ENCODE measurements around the gene LSM14B. TPM values are rescaled to one million over a fixed set of nuclear protein-coding genes. Genes with fewer than 3 reads are reported as not detected.
"Not testable (repeated sequence)": the region's sequence is repeated elsewhere in the genome, so short reads cannot be mapped to it uniquely, and the experiment has no call there.

The LSM14B gene
- total RNA-seq: 10 to 100 TPM; 24.4 to 26.3 TPM
- long read RNA-seq, donor 1, partial matches to known transcripts: 0 of 1 reads
- long read RNA-seq, donor 1, other reads (novel, unspliced or antisense): 0 of 1 reads
- long read RNA-seq, donor 2: 0 reads

- peak; percentile 99 for DNase-seq (ENCODE audit: low spot score)
- intact Hi-C loops (cut with DNase I): loop anchor here (5.0 kb wide), 1 partner anchor 55 kb away; the partner anchor contains the start of gene TAF4 (in 2 of the 2)
These were observed at the start of gene LSM14B for GRCh38 chr20:62121776-62122653. Gene LSM14B, plus strand, starts transcription at chr20:62122475. Its CDS starts 192 bp downstream, at chr20:62122667.

- DNase-seq (ENCODE audit: low spot score): peak; percentile 0
- intact Hi-C loops (cut with DNase I): loop anchor here in 1 of 2 donors (1.0 kb wide), 1 partner anchor 22 kb away; no protein-coding TSS in a partner anchor
These were observed 49.0 kb upstream of the LSM14B start for GRCh38 chr20:62073323-62073722.

DNA sequence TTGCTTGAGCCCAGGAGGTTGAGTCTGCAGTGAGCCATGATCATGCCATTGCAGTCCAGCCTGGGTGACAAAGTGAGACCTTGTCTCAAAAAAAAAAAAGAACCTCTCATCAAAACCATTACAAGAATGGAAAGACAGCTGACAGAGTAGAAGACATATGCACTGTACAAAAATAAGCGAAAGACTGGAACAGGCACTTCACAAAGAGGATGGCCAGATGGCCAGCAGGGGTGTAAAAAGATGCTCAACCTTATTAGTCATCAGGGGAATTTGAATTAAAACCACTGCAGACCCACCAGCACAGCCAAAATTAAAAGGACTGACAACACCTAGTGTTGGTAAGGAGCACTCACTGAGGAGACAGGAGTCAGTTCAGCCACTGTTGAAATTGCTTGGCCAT lies 43.1 kb upstream of the LSM14B start:
- intact Hi-C loops (cut with DNase I): no loop called here
- no peak for DNase-seq (ENCODE audit: low spot score)

- no peak for DNase-seq (ENCODE audit: low spot score)
- intact Hi-C loops (cut with DNase I): loop anchor here in 1 of 2 donors (2.0 kb wide), 1 partner anchor 58 kb away; no protein-coding TSS in a partner anchor
These were observed 41.9 kb upstream of the LSM14B start for GRCh38 chr20:62080249-62080990.

DNA sequence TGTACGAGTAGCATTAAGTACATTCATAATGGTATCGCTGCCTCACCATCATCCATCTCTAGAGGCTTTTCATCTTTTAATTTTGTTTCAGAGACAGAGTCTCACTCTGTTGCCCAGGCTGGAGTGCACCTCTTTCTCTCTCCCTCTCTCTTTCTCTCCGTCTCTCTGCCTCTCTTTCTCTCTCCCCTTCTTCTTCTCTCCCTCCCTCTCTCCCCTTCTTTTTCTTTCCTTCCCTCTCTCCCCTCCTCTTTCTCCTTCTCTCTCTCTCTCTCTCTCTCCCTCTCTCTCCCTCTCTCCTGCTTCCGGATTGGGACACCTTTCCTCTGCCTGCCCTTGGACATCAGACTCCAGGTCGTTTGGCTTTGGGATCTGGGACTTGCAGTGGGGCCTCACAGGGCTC lies 39.0 kb upstream of the LSM14B start:
- intact Hi-C loops (cut with DNase I): no loop called here
- no peak for DNase-seq (ENCODE audit: low spot score)

DNA sequence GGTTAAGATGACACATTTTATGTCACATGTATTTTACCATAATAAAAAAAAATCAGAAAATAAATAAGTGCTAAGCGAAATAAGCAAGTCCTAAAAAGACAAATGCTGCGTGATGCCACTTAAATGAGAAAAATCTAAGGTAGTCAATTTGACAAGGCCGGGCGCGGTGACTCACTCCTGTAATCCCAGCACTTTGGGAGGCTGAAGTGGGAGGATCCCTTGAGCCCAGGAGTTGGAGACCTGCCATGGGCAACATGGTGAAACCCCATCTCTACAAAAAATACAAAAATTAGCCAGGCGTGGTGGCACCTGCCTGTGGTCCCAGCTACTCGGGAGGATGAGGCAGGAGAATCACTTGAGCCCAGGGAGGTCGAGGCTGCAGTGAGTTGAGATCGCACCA lies 38.1 kb upstream of the LSM14B start:
- intact Hi-C loops (cut with DNase I): not testable (repeated sequence)
- DNase-seq (ENCODE audit: low spot score): peak; percentile 34

- intact Hi-C loops (cut with DNase I): no loop called here
- DNase-seq (ENCODE audit: low spot score): peak; percentile 41
These were observed 37.1 kb upstream of the LSM14B start for GRCh38 chr20:62085206-62085605.

DNA sequence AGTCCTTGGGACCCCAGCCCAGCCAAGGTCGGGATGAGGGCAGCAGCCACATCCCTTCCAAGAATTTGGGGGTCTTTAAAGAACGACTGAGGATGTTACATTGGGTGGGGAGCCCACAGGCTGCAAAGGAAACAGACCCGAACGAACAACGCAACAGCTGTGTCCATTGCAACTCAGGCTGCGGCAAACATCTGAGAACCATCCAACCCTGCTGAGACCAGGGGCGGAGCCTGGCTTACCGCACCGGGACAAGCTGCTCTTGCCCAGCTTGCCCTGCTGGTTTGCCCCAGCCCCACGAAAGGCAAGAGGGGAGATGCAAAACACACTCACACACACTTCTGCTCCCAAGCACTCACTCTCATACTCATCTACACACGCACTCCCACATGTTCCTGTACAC lies 35.0 kb upstream of the LSM14B start:
- intact Hi-C loops (cut with DNase I): no loop called here
- DNase-seq (ENCODE audit: low spot score): no peak

DNA sequence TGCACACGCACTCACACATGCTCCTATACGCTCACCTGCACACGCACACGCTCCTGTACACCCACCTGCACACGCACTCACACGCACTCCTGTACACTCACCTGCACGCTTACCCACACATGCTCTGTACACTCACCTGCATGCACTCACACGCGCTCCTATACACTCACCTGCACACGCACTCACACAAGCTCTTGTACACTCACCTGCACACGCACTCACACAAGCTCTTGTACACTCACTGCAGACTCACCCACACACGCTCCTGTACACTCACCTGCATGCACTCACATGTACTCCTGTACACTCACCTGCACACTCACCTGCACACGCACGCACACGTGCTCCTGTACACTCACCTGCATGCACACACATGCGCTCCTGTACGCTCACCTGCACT lies 34.6 kb upstream of the LSM14B start:
- intact Hi-C loops (cut with DNase I): no loop called here
- DNase-seq (ENCODE audit: low spot score): no peak

- intact Hi-C loops (cut with DNase I): no loop called here
- DNase-seq (ENCODE audit: low spot score): no peak
These were observed 33.8 kb upstream of the LSM14B start for GRCh38 chr20:62088258-62089127.

- no peak for DNase-seq (ENCODE audit: low spot score)
- intact Hi-C loops (cut with DNase I): no loop called here
These were observed 32.9 kb upstream of the LSM14B start for GRCh38 chr20:62089393-62089792.

- DNase-seq (ENCODE audit: low spot score): no peak
- intact Hi-C loops (cut with DNase I): no loop called here
These were observed 25.6 kb upstream of the LSM14B start for GRCh38 chr20:62096421-62097380.

GRCh38 chr20:62097881-62098407 lies 24.3 kb upstream of the LSM14B start:
- no peak for DNase-seq (ENCODE audit: low spot score)

GRCh38 chr20:62101078-62101477 lies 21.2 kb upstream of the LSM14B start:
- DNase-seq (ENCODE audit: low spot score): no peak
- intact Hi-C loops (cut with DNase I): no loop called here

More at GRCh38 chr20:62097881-62098407, 24.3 kb upstream of the LSM14B start:
- intact Hi-C loops (cut with DNase I): no loop called here

- DNase-seq (ENCODE audit: low spot score): no peak
- intact Hi-C loops (cut with DNase I): no loop called here
These were observed 18.6 kb upstream of the LSM14B start for GRCh38 chr20:62103508-62104233.

DNA sequence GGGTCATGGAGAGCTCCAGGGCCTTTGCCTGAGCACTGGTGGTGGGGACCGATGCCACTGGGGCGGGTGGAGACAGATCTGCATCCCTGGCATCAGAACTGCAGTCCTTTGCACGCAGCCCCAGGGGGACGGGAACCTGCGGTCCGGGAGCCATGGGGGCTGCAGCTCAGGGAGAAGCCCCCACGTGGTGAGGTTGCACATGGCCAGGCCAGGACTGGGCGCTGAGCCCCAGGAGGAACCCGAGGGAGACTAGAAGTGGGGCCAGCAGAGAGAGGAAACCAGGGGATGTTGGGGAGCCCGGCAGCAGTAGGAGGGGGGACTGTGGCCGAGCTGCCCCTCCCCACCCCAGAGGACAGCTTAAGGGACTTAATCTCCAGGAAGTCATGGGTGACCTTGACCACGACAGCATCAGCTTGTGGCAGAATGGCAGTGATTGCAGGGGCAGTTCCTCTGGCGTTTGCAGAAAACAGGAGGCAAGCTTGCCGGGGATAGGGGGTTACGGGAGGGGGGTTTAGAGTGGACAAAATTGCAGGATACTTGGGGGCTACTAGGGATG lies 18.0 kb upstream of the LSM14B start:
- no peak for DNase-seq (ENCODE audit: low spot score)
- intact Hi-C loops (cut with DNase I): no loop called here

Data from posterior vena cava (tissue), 2 donors.